Gastrocnemius medialis (tissue), 4 donors: ENCODE data around the gene RPA1. TPM values are rescaled to one million over a fixed set of nuclear protein-coding genes. Genes with fewer than 3 reads are reported as not detected.

ENCODE experiments used
- ATAC-seq, 2 donors: fragments of 150-250 bp; one replicate each; pipeline ENCODE4 v1.9.1; 2016
- DNase-seq, 2 donors: peaks; one replicate each; pipeline ENCODE4 v3.0.0-alpha.2; 2019
- H3K27ac ChIP-seq, 4 donors: fragments of 200-600 bp; sonication (generic); 1 replicate in 1 of 4; 2 replicates in 3 of 4; pipeline ENCODE4 v1.5.1; 2016 to 2018; ENCODE audit warnings: mild to moderate bottlenecking in 2 of 4, moderate library complexity in 1 of 4
- H3K27me3 ChIP-seq, 3 donors: fragments of 200-600 bp; sonication (generic) in 2 of 3; 1 replicate in 1 of 3; 2 replicates in 2 of 3; pipeline versions ENCODE4 v1.5.1 to v1.6.0; 2016 to 2019; ENCODE audit warnings: mild to moderate bottlenecking in 1 of 3, moderate library complexity in 1 of 3
- H3K36me3 ChIP-seq, 2 donors: fragments of 200-600 bp; sonication (generic) in 1 of 2; one replicate each; pipeline ENCODE4 v1.5.1; 2017 to 2018
- H3K4me1 ChIP-seq, 2 donors: fragments of 200-600 bp; sonication (generic) in 1 of 2; one replicate each; pipeline ENCODE4 v1.5.1; 2016 to 2017; ENCODE audit warnings: mild to moderate bottlenecking in 2 of 2
- H3K4me3 ChIP-seq, 4 donors: fragments of 200-600 bp; sonication (generic) in 3 of 4; 1 replicate in 1 of 4; 2 replicates in 3 of 4; pipeline ENCODE4 v1.5.1; 2016 to 2019; ENCODE audit warnings: mild to moderate bottlenecking in 2 of 4
- H3K9me3 ChIP-seq, 3 donors: fragments of 200-600 bp; sonication (generic) in 2 of 3; 1 replicate in 1 of 3; 2 replicates in 2 of 3; pipeline ENCODE4 v1.5.1; 2016 to 2019
- CTCF ChIP-seq, 5 experiments: fragments of 450-650 bp in 3 of 5; fragments of 200-600 bp in 2 of 5; sonication (generic) in 2 of 5; IDR thresholded peaks in 4 of 5; conservative IDR thresholded peaks in 1 of 5; 1 replicate in 4 of 5; 2 replicates in 1 of 5; pipeline ENCODE4 v1.5.1; 2016 to 2019; ENCODE audit warnings: antibody characterized with exemption in 5 of 5, mild to moderate bottlenecking in 3 of 5, moderate library complexity in 3 of 5
- POLR2A ChIP-seq, 2 donors: fragments of 450-650 bp; IDR thresholded peaks; one replicate each; pipeline ENCODE4 v1.6.1; 2017; ENCODE audit warnings: antibody characterized with exemption in 2 of 2, mild to moderate bottlenecking in 2 of 2, moderate library complexity in 2 of 2
- in situ Hi-C, 4 donors: fragments of 200-750 bp; cut with MboI; loops; one replicate each; pipeline versions ENCODE4 v1.15.0 to v1.8.0; 2017; ENCODE audit warnings: low sequenced_read_pairs in 4 of 4
- intact Hi-C: fragments of 100-400 bp; cut with DNase I; formaldehyde crosslinking; loops from one replicate; pipeline ENCODE4 v1.15.1; 2023; ENCODE audit warnings: low total_unique reads
- total RNA-seq, 4 donors: library from RNA; depleted of rRNA; stranded (reverse); fragments of >200 nt; gene quantifications; one replicate each; pipeline versions ENCODE4 v1.1.0 to v1.2.3, GENCODE V29; 2016

RPA1 gene
- total RNA-seq, 4 donors from 2014 or later = 26.5 to 46.8 (median 34.9) TPM

- peaks cover 6 to 15% (median 8%) of the 10 kb centered on the region in 3 donors for H3K27me3 ChIP-seq
Measured at GRCh38 chr17:1912146-1912545, 82.3 kb downstream of the RPA1 start.

GRCh38 chr17:1913702-1914101 lies 83.9 kb downstream of the RPA1 start:
- intact Hi-C loops (no loop called here), in situ Hi-C loops (loop anchor here in 3 of 4 donors (5.0 to 25.0 kb wide), 4 partner anchors 111 to 349 kb away; partner anchors contain the start of gene RTN4RL1 (in 3 of the 3))
- Histone ChIP-seq H3K27me3 (peaks cover 5 to 10% (median 6%) of the 10 kb centered on the region in 3 donors), H3K27ac (no peak overlapping the region), H3K4me1 (peaks cover 3 to 4% of the 10 kb centered on the region in 2 donors), H3K4me3 (no peak overlapping the region), H3K36me3 (no peaks in the 10 kb centered on the region), H3K9me3 (no peaks in the 10 kb centered on the region)
- no peak for TF ChIP-seq CTCF (IDR thresholded peaks at IDR 0.05 in 4 of 5, conservative IDR thresholded peaks at IDR 0.05 in 1 of 5)
- TF ChIP-seq POLR2A (IDR thresholded peaks at IDR 0.05) = no peak
- ATAC-seq = no peak
- DNase-seq = no peak

More at GRCh38 chr17:1912146-1912545, 82.3 kb downstream of the RPA1 start:
- no peak overlapping the region for H3K4me3 ChIP-seq
- no peak overlapping the region for H3K27ac ChIP-seq
- no peaks in the 10 kb centered on the region for H3K36me3 ChIP-seq
- H3K9me3 ChIP-seq = no peaks in the 10 kb centered on the region
- ATAC-seq = no peak
- in situ Hi-C loops = loop anchor here in 3 of 4 donors (5.0 to 25.0 kb wide), 4 partner anchors 113 to 350 kb away; partner anchors contain the start of gene RTN4RL1 (in 3 of the 3)
- H3K4me1 ChIP-seq = peaks cover 17 to 18% of the 10 kb centered on the region in 2 donors
- TF ChIP-seq POLR2A (IDR thresholded peaks at IDR 0.05) = no peak
- TF ChIP-seq CTCF (IDR thresholded peaks at IDR 0.05 in 4 of 5, conservative IDR thresholded peaks at IDR 0.05 in 1 of 5) = no peak
- no peak for DNase-seq
- intact Hi-C loops = no loop called here

- H3K27me3 ChIP-seq = peaks cover 5 to 7% (median 6%) of the 10 kb centered on the region in 3 donors
Measured at GRCh38 chr17:1914661-1915083, 84.9 kb downstream of the RPA1 start.

GRCh38 chr17:1915889-1916288 lies 86.1 kb downstream of the RPA1 start:
- Histone ChIP-seq H3K36me3 (no peaks in the 10 kb centered on the region), H3K4me3 (no peak overlapping the region), H3K27me3 (peaks cover 3 to 6% (median 5%) of the 10 kb centered on the region in 3 donors), H3K27ac (no peak overlapping the region), H3K4me1 (peaks cover 3 to 5% of the 10 kb centered on the region in 2 donors), H3K9me3 (no peaks in the 10 kb centered on the region)
- TF ChIP-seq POLR2A (IDR thresholded peaks at IDR 0.05) (no peak), CTCF (IDR thresholded peaks at IDR 0.05 in 4 of 5, conservative IDR thresholded peaks at IDR 0.05 in 1 of 5) (no peak)
- in situ Hi-C loops (loop anchor here in 3 of 4 donors (10.0 to 25.0 kb wide), 3 partner anchors 109 to 346 kb away; partner anchors contain the start of gene RTN4RL1 (in 1 of the 3)), intact Hi-C loops (no loop called here)
- ATAC-seq = no peak
- no peak for DNase-seq

More at GRCh38 chr17:1914661-1915083, 84.9 kb downstream of the RPA1 start:
- intact Hi-C loops = no loop called here
- H3K4me3 ChIP-seq = no peak overlapping the region
- ATAC-seq = no peak
- H3K4me1 ChIP-seq = no peaks in the 10 kb centered on the region
- H3K27ac ChIP-seq = no peak overlapping the region
- H3K36me3 ChIP-seq = no peaks in the 10 kb centered on the region
- in situ Hi-C loops = loop anchor here in 3 of 4 donors (5.0 to 25.0 kb wide), 4 partner anchors 110 to 348 kb away; partner anchors contain the start of gene RTN4RL1 (in 3 of the 3)
- no peak for DNase-seq
- TF ChIP-seq CTCF (IDR thresholded peaks at IDR 0.05 in 4 of 5, conservative IDR thresholded peaks at IDR 0.05 in 1 of 5) (no peak), POLR2A (IDR thresholded peaks at IDR 0.05) (no peak)
- H3K9me3 ChIP-seq = no peaks in the 10 kb centered on the region
